GM18870 (cell line): ENCODE measurements around the gene ELMOD3.
"Not testable (repeated sequence)": the region's sequence is repeated elsewhere in the genome, so short reads cannot be mapped to it uniquely, and the experiment has no call there.

Experiments used
- ATAC-seq: cut with Tn5 transposase; IDR thresholded peaks from one replicate; pipeline ENCODE4 v1.9.1; 2021; ENCODE audit warnings: moderate library complexity; ENCODE audit not compliant: unreplicated experiment

The ELMOD3 gene

GRCh38 chr2:85354286-85355072 lies at the start of gene ELMOD3, which contains the start of gene RETSAT:
Gene ELMOD3, plus strand, starts transcription at chr2:85354769. Its CDS starts 2,430 bp downstream, at chr2:85357199.
Gene RETSAT, minus strand, starts transcription at chr2:85354528. Its CDS starts 21 bp downstream, at chr2:85354507.
- peak; percentile 87 for ATAC-seq

GRCh38 chr2:85307527-85307897 lies 47.1 kb upstream of the ELMOD3 start:
- no peak for ATAC-seq

GRCh38 chr2:85308201-85308600 lies 46.4 kb upstream of the ELMOD3 start:
- ATAC-seq, result no peak

- ATAC-seq, result no peak
Measured at GRCh38 chr2:85308896-85309555, 45.5 kb upstream of the ELMOD3 start.

- ATAC-seq, result no peak
Measured at GRCh38 chr2:85309699-85310321, 44.8 kb upstream of the ELMOD3 start.

- peak; percentile 53 for ATAC-seq
Measured at GRCh38 chr2:85310330-85310729, 44.2 kb upstream of the ELMOD3 start.

- ATAC-seq, result no peak
Measured at GRCh38 chr2:85312404-85312803, 42.2 kb upstream of the ELMOD3 start.

- no peak for ATAC-seq
Measured at GRCh38 chr2:85314884-85315242, 39.7 kb upstream of the ELMOD3 start.

- ATAC-seq, result not testable (repeated sequence)
Measured at GRCh38 chr2:85315921-85316320, 38.6 kb upstream of the ELMOD3 start.

GRCh38 chr2:85318222-85319074 lies 36.1 kb upstream of the ELMOD3 start:
- peak; percentile 63 for ATAC-seq

- ATAC-seq, result no peak
Measured at GRCh38 chr2:85319796-85320195, 34.8 kb upstream of the ELMOD3 start.

GRCh38 chr2:85323351-85323987 lies 31.1 kb upstream of the ELMOD3 start:
- ATAC-seq, result no peak

- ATAC-seq, result not testable (repeated sequence)
Measured at GRCh38 chr2:85323988-85324367, 30.6 kb upstream of the ELMOD3 start.

- ATAC-seq, result no peak
Measured at GRCh38 chr2:85324639-85325465, 29.7 kb upstream of the ELMOD3 start.

GRCh38 chr2:85325466-85325811 lies 29.1 kb upstream of the ELMOD3 start:
- no peak for ATAC-seq

- no peak for ATAC-seq
Measured at GRCh38 chr2:85326406-85327159, 28.0 kb upstream of the ELMOD3 start.

- no peak for ATAC-seq
Measured at GRCh38 chr2:85327160-85327821, 27.3 kb upstream of the ELMOD3 start.

GRCh38 chr2:85327822-85328617 lies 26.5 kb upstream of the ELMOD3 start, which contains the start of gene TGOLN2:
Gene TGOLN2, minus strand, starts transcription at chr2:85327989. Its CDS starts 27 bp downstream, at chr2:85327962.
- ATAC-seq, result peak; percentile 70
